SJSA1 (cell line): ENCODE data around the gene GSC2. TPM values are rescaled to one million over a fixed set of nuclear protein-coding genes. Genes with fewer than 3 reads are reported as not detected.

Experiments used
- DNase-seq, 2 experiments: peaks; one replicate each; pipeline ENCODE4 v3.0.0-alpha.2; 2015 to 2020; ENCODE audit warnings: low spot score in 2 of 2, low read depth in 1 of 2
- H3K27ac ChIP-seq: fragments of 250-450 bp; sonication (Bioruptor Pico); 2 replicates; pipeline ENCODE4 v1.5.1; 2020; ENCODE audit warnings: mild to moderate bottlenecking, moderate library complexity
- H3K27me3 ChIP-seq: fragments of 250-450 bp; sonication (Bioruptor Pico); replicated peaks from 2 replicates; pipeline ENCODE4 v1.5.1; 2020; ENCODE audit warnings: mild to moderate bottlenecking, moderate library complexity
- H3K36me3 ChIP-seq: fragments of 250-450 bp; sonication (Bioruptor Pico); 2 replicates; pipeline ENCODE4 v1.5.1; 2020; ENCODE audit warnings: mild to moderate bottlenecking
- H3K4me1 ChIP-seq: fragments of 250-450 bp; sonication (Bioruptor Pico); replicated peaks from 2 replicates; pipeline ENCODE4 v1.6.1; 2021; ENCODE audit warnings: mild to moderate bottlenecking
- H3K4me3 ChIP-seq: fragments of 250-450 bp; sonication (Bioruptor Pico); 2 replicates; pipeline ENCODE4 v1.5.1; 2020; ENCODE audit warnings: mild to moderate bottlenecking
- H3K9me3 ChIP-seq: fragments of 250-450 bp; sonication (Bioruptor Pico); replicated peaks from 2 replicates; pipeline ENCODE4 v1.5.1; 2020; ENCODE audit warnings: mild to moderate bottlenecking
- total RNA-seq: library from RNA; depleted of rRNA; stranded (reverse); fragments of >200 nt; shearing (Covaris generic); gene quantifications from 2 replicates; pipeline ENCODE4 v1.2.3, GENCODE V29; 2014; rRNA removed

The GSC2 gene, protein sequence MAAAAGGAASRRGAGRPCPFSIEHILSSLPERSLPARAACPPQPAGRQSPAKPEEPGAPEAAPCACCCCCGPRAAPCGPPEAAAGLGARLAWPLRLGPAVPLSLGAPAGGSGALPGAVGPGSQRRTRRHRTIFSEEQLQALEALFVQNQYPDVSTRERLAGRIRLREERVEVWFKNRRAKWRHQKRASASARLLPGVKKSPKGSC
- not detected in 2 replicates for total RNA-seq

DNA sequence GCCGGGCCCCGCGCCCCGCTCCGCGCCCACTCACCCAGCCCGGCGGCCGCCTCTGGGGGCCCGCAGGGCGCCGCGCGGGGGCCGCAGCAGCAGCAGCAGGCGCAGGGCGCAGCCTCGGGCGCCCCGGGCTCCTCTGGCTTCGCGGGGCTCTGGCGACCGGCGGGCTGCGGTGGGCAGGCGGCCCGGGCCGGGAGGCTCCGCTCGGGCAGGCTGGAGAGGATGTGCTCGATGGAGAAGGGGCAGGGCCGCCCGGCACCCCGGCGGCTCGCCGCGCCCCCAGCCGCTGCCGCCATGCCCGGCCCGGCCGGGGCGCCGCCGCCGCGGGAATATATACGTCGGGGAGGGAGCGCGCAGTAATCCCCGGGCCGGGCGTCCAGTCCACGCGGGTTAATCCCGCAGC, at the start of gene GSC2:
Gene GSC2, minus strand, starts transcription at position 302 of the 400 bp plus-strand sequence. Its CDS starts 9 bp downstream, at position 293.
- Histone ChIP-seq H3K4me3 (no peak within 1 kb of the TSS; the same call in 1 of the 2 replicates), H3K4me1 (peaks cover 10% of the 10 kb centered on the region), H3K27me3 (peaks cover 71% of the 10 kb centered on the region), H3K27ac (no peak within 1 kb of the TSS), H3K36me3 (no peaks in the 10 kb centered on the region), H3K9me3 (no peaks in the 10 kb centered on the region)
- DNase-seq, result no peak

- no peak for DNase-seq
- Histone ChIP-seq H3K27me3 (no peaks in the 10 kb centered on the region; the same call in 1 of the 2 replicates), H3K4me1 (no peaks in the 10 kb centered on the region), H3K4me3 (no peak overlapping the region), H3K36me3 (peaks cover 38% of the 10 kb centered on the region), H3K27ac (no peak overlapping the region), H3K9me3 (no peaks in the 10 kb centered on the region; the same call in 1 of the 2 replicates)
Measured at GRCh38 chr22:19199479-19199878, 49.4 kb upstream of the GSC2 start.

- Histone ChIP-seq H3K27me3 (no peaks in the 10 kb centered on the region; the same call in 1 of the 2 replicates), H3K4me3 (no peak overlapping the region), H3K9me3 (no peaks in the 10 kb centered on the region; the same call in 1 of the 2 replicates)
Measured at GRCh38 chr22:19197997-19198865, 48.1 kb upstream of the GSC2 start.

DNA sequence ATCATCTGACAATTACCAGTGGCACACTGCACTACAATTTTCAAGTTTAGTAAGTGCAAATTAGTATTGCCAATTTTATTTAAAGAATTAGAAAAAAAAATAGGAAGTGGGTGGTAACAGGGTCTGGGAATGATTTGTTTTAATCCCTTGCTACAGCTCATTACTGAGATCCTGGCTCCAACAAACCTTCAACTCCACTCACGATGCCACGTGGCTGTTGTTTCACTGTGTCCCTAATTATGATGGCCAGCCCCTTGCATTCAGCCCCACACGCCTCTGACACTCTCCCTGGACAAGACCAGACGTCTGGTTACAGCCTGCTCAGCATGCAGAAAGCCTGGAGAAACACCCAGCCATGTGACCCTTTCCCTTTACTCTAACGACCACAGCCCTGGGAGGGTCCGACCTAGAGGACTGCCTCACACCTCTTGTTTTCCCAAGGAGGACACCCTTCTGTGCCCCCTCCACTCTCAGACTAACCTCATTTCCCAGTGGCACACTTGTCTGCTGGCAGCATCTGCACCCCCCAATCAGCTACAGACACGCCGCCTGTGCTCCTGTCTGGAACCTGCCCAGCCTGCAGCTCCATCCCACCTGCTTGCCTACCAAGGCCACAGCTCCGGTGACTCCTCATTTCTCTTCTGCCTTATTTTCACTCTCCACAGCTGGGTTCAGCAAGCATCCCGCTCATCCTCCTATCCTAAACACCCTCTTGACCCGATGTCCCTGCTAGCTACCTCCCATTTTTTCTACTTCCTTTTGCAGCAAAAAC, 46.9 kb upstream of the GSC2 start:
- no peaks in the 10 kb centered on the region; the same call in 1 of the 2 replicates for H3K9me3 ChIP-seq
- H3K27ac ChIP-seq, result no peak overlapping the region

More at GRCh38 chr22:19197997-19198865, 48.1 kb upstream of the GSC2 start:
- Histone ChIP-seq H3K36me3 (peaks cover 48% of the 10 kb centered on the region), H3K27ac (no peak overlapping the region), H3K4me1 (no peaks in the 10 kb centered on the region)
- no peak for DNase-seq

DNA sequence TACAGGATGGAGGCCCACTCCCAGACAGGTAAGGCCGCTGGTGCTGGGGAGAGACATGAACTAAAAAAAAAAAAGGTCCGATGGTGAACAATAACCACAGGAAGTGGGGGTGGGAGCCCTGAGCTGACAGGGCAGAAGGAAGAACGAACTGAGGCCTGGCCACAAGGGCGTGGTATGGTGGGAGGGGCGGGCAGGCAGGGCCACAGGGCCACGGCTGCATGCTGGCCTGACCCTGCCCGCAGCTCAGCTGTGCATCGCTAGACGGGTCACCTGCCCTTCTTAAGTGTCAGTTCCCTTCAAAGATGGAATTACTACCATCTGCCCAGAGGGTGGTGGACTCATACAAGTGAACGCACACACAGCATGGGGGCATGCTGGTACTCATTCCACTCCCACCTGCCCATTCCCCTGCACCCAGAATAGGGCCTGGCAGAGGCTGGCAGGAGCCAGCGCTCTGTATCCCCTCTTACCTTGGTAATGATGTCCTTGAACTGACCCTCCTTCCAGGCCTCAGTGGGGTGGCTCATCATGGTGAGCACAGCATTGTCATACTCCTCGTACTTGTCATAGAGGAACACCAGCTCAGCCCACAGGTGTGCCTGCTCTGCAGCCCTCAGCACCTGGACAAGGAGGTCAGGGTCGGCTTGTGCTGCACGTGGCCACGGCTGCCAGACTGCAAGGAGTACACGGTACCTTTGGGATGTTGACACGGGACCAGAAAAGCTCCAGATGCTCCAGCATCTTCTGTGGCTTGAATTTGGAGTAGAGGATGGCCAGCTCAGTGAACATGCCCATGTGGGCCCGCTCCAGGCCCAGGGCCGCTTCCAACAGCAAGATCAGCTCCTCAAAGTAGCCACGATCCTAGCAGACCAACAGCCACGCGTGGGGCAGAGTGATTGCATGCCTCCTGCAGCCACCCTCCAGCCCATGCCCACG, 46.0 kb upstream of the GSC2 start:
- DNase-seq, result no peak
- H3K4me1 ChIP-seq, result no peaks in the 10 kb centered on the region
- no peak overlapping the region for H3K4me3 ChIP-seq
- H3K36me3 ChIP-seq, result peaks cover 55% of the 10 kb centered on the region
- H3K9me3 ChIP-seq, result no peaks in the 10 kb centered on the region; the same call in 1 of the 2 replicates
- no peaks in the 10 kb centered on the region; the same call in 1 of the 2 replicates for H3K27me3 ChIP-seq
- no peak overlapping the region for H3K27ac ChIP-seq

More for the DNA sequence above, 46.9 kb upstream of the GSC2 start:
- Histone ChIP-seq H3K4me3 (no peak overlapping the region), H3K36me3 (peaks cover 55% of the 10 kb centered on the region), H3K4me1 (no peaks in the 10 kb centered on the region), H3K27me3 (no peaks in the 10 kb centered on the region; the same call in 1 of the 2 replicates)
- no peak for DNase-seq

DNA sequence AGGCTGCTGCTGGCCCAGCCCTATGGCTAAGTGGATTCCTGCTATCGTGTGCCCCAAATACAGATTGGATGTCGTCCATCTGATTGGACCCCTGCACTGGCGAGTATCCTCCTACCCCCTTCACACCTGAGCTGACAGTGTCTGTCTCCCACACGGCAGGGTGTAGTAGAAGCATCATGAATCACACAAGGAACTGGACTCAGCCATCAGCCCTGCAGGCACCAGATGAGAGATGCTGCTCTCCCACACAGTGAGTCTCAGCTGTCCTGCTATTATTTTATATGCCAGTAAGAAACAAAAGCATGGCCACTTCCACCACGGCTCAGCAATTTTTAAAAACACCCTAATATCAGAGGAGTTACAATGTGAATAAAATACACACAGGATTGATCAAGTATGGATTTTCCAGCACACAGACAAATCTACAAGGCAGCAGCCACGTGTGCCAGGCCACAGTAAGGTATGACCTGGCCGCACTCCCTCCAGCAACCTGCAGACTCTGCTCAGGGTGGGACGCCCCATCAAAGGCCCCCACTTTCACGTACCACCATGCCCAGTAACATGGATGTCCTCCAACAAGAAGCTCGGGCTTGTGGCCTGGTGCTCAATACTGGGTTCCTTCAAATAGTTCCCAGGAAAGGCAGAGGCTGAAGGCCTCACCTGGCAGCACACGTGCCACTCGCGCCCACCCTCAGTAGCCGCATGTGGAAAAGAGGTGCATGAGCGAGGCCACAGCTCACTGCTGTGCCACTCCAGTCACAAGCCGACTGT, 44.9 kb upstream of the GSC2 start:
- Histone ChIP-seq H3K27me3 (no peaks in the 10 kb centered on the region; the same call in 1 of the 2 replicates), H3K9me3 (no peaks in the 10 kb centered on the region; the same call in 1 of the 2 replicates), H3K4me3 (no peak overlapping the region), H3K4me1 (no peaks in the 10 kb centered on the region), H3K27ac (no peak overlapping the region), H3K36me3 (peaks cover 53% of the 10 kb centered on the region)
- no peak for DNase-seq

GRCh38 chr22:19193879-19194278, 43.8 kb upstream of the GSC2 start:
- no peaks in the 10 kb centered on the region for H3K27me3 ChIP-seq
- no peak overlapping the region for H3K4me3 ChIP-seq
- H3K36me3 ChIP-seq, result peaks cover 45% of the 10 kb centered on the region
- peaks cover 3% of the 10 kb centered on the region for H3K4me1 ChIP-seq
- H3K27ac ChIP-seq, result no peak overlapping the region
- no peaks in the 10 kb centered on the region; the same call in 1 of the 2 replicates for H3K9me3 ChIP-seq
- no peak for DNase-seq

DNA sequence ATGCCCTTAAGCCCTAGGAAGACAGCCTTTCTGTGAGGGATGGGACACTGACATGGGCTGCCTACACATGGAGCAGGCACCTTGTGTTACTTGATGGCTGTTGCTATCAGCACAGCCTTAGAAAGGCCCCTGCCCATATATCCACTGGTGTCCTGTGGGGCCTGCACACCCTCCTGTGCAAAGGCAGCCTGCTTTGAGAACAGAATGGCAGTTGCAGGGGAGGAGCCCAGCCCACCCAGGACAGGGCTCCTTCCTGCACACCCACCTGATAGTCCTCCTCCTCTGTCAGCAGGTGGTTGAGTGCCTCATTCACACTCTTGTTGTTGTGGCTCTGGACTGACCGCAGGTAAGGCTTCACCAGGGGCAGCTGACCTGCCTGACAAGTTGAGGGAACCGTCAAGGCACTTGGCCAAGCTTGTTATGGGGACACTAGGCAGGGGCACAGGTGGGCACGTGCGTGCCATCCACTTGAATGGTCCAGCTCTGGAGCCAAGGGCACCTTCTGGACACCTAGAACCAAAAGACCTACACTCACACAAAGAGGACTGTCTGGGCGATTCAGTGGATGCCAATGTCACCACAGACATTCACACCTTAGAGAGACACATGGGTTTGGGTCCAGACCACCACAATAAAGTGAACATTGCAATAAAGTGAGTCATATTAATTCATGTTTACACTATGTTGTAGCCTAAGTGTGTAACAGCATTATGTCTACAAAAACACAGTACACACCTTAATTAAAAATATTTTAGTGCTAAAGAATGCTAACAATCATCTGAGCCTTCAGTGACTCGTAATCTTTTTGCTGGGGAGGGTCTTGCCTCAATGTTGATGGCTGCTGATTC, 37.8 kb upstream of the GSC2 start:
- H3K27me3 ChIP-seq, result no peaks in the 10 kb centered on the region
- peak in 1 of 2 experiments; percentile 45 for DNase-seq
- H3K4me3 ChIP-seq, result no peak overlapping the region
- H3K4me1 ChIP-seq, result peaks cover 33% of the 10 kb centered on the region
- H3K27ac ChIP-seq, result no peak overlapping the region
- H3K36me3 ChIP-seq, result peaks cover 28% of the 10 kb centered on the region
- no peaks in the 10 kb centered on the region for H3K9me3 ChIP-seq

DNA sequence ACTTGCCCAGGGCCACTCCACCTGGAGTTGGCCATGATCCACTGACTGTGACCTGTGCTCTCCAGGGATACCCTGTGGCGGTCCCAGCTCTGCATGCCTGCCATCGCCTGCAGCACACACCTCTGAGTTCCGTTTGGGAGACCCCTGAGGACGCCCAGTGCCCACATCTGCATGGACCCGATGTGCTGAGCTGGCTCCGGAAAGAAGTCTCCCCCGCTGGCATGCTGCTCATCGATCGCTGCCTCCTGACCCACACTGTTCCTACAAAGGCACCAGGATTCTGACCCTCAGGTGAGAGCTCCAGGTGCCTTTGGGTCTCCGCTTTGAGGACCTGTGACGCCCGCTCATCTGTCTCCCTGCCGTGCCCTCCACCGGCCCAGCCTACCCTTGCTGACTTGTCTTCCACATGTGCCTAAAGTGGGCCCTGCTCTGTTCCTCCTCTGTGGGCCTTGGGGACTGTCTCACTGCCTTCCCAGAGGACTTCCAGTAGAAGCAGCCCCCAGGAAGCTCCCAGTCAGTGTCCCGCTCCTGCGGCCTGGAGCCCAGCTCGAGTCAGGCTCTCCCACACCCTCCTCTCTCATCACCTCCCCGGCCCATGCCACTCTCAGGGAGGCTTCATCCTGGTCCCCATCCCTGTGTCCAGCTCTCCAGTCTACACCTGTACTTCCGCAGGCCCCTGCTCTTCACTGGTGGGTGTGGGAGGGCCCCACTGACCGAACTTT, 34.3 kb upstream of the GSC2 start:
- no peak for DNase-seq
- H3K4me3 ChIP-seq, result no peak overlapping the region
- H3K36me3 ChIP-seq, result peaks cover 19% of the 10 kb centered on the region
- peaks cover 33% of the 10 kb centered on the region for H3K4me1 ChIP-seq
- H3K27me3 ChIP-seq, result no peaks in the 10 kb centered on the region
- peak overlapping the region; percentile 52 for H3K27ac ChIP-seq
- H3K9me3 ChIP-seq, result no peaks in the 10 kb centered on the region

GRCh38 chr22:19183216-19183615, 33.1 kb upstream of the GSC2 start:
- Histone ChIP-seq H3K4me3 (no peak overlapping the region), H3K27me3 (no peaks in the 10 kb centered on the region), H3K4me1 (peaks cover 32% of the 10 kb centered on the region), H3K36me3 (peaks cover 23% of the 10 kb centered on the region), H3K9me3 (peaks cover 3% of the 10 kb centered on the region; the same call in 1 of the 2 replicates), H3K27ac (no peak overlapping the region)
- DNase-seq, result no peak
